ENCODE results near the gene CYTH4.

The CYTH4 gene

DNA sequence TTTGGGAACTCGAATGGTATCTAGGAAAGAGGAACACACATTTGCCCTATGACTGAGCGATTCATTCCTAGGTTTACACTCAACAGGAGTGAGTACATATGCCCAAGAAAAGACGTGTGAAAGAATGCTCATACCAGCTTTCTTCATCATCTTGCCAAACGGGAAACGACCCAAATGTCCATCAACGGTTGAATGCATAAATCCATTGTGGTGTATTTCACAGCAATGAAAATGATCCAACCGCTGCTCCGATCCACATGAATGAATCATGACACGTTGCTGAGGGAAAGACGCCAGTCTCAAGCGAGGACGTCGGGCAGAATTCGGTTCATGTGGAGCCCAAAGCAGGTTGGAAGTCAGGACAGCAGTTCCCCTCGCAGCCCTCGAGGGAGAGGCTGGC is 71.5 kb downstream of the CYTH4 start:
- DNase-seq: no peak

DNA sequence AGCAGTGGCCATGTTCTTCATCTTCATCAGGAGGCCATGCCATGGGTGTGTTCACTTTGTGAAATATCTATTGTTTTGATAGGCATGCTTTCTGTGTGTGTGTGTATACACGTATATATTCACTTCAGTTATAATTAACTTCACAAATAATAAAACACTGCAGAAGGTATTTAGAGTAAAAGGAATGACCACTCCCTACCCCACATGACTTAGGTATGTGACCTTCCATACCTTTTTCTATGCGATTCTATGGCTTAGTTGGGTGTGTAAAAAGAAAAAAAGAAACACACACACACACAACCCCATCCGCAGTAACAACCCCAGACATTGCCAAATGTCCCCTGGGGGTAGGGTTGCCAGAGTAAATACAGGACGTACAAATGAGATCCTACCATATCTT is 72.0 kb downstream of the CYTH4 start:
- DNase-seq: no peak

DNA sequence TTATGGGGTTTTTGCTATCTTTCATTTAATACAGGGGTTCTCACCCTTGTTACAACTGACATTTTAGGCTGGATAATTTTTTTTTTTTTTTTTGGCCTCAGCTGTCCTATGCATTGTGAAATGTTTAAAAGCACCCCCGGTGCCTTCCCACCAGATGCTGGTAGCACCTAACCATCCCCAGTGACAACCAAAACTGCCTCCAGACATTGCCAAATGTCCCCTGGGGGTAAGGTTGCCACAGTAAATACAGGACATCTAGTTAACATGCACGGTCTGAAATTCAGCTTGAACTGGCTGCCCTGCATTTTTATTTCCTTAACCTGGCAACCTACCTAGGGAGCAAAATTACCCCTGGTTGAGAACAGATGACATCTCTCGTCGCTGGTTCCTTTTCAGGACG is 72.4 kb downstream of the CYTH4 start:
- DNase-seq: no peak

DNA sequence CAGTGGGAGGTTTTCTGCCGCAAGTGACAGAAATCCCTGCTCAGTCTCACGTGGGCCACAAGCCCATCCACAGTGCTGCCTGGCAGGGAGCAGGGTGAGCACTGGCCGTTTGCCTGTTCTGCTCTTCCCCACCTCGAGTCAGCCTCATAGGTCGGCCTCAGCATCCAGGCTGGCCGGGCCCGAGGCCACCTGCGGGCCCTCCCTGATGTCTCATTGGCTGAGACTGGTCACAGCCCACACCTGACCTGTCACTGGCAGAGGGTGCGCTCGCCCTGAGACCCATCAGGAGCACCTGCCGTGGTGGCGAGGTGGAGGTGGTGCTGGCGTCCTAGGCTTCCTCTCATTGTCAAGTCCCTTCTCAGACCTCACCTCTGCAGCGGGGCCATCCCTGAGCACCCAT is 72.9 kb downstream of the CYTH4 start:
- DNase-seq: no peak

DNA sequence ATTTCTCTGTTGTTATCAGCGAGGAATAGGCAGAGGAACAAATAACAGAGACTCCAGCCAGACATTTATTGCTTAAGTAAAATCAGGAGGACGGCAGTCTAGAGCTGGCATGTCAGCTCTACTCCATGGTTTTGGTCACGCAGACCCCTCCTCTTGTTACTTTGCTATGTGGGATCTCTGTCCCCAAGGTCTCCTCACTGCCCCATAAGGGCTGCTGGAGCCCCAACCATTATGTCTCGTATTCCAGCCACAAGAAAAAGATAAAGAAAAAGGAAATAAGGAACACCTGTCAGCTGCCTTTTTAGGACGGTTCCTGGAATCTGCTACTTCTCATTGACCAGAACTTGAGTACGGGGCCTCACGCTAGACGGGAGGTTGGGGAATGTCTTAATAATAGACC is 74.6 kb downstream of the CYTH4 start:
- no peak for DNase-seq

DNA sequence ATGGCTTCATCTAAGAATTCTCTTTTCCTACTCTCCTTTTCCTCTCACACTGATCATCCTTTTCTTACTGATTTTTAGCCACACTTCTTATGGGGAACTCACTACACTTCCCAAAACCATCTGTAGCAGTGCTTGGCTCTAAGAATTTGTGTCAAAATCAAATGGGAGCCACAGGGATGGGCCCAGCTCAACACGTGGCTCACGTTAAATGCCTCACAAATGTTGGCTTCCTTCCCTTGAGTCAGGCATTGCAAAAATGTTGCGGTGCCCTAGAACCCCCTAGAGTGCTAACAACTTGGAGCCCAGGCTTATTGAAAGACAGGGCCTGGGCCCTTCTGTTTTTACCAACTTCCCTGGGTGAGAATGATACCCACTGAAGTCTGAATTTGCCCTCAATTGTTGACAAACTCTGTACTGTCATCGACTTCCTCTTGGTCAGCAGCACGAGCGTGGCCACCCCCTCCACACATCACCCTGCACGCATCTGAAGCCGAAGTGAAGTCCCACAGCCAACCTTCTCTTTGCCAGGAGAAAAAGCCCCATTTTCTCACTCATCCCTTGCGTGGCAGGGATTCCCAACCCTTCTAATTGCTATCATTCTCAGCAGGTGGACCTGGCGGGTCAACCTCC is 75.3 kb downstream of the CYTH4 start:
- no peak for DNase-seq

DNA sequence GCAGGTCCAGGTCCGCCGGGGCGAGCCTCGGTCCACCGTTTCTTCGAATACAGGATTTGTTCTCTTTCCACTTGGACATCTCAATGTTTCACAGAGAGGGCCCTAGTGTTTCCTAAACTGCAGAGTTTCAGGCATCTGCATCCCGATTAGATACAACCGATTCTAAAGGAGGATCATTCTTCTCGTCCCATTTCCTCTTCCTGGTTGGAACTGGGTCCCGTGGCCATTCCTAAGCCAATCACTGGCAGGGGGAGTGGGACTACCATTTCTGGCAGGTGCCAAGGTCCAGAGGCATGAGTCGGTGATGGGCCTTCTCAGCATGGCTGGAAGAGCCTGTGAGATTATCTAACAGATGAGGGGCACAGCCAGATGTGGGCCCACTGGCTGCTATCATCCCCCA is 76.1 kb downstream of the CYTH4 start:
- DNase-seq: no peak

DNA sequence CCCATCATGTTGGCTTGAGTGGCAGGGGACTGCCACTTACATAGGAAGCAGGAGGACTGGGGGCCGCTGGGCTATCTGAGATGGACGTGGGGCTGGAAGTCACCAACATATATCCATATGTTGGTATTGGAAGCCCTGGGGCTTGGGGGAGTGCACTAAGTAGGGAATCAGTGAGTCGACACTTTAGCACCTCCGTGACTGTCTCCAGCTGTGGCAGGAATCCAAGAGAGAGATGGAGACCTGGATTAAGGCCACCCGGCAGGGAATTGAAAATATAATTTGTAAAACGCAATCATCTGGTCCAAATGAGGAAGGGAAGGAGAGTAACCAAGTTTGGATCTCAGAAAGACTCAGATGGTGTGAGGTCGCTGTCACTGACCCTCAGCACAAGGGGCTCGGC is 76.6 kb downstream of the CYTH4 start:
- no peak for DNase-seq

DNA sequence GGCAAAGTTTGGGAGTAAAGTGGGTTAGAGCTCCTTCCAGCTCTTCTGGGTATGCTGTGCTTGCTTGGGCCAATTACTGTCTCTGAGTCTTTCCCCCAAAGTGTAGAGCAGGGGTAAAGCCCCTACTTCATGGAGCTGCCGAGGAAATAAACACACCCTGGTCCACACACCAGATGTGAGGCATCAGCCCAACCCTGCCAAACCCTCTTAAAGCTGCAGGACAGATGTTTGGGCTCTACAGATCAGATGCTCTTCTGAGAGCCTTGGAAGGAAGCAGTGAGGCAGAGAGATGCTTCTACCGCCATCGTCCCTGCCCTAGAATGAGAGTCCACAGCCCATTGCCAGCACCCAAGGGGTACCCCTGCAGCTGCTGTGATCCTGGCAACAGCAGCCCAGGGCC is 80.3 kb downstream of the CYTH4 start:
- DNase-seq: no peak

DNA sequence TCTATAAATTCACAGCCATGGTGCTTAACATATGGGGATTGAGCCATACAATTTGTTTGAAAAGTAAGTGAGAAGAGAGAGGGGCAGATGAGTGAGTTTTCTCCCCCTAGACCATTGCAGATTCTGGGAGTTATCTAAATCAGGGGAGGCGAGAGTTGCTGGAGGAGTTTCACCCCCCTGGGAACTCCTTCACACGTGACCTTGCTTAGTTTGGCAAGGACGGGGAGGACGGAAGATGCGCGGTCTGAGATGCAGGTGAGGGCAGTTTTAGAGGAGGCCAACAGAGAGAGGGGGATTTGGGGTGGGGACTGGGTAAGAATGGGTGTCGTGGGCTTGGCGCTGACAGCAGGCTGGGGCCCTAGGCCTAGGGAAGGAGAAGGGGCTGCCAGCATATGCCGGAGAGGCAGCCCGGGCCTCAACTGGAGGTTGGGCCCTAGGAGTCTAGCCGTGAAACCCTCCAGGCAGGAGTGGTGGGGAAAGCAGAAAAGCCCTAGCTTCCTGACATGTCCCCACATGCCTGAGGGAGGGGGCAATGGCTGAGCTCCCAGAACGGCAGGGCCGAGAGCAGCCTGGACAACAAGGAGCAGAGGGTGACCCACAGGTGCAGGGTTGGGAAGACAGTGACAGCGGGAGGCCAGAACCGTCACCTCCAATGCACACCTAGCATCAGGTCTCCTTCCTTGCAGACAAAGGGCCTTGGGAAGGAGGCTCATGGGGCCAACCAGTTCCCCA is 81.1 kb downstream of the CYTH4 start:
- no peak for DNase-seq

All from GF-D8 (cell line).